ENCODE data around the gene LRRC73. TPM values are rescaled to one million over a fixed set of nuclear protein-coding genes. Genes with fewer than 3 reads are reported as not detected.
"Not testable (repeated sequence)": the region's sequence is repeated elsewhere in the genome, so short reads cannot be mapped to it uniquely, and the experiment has no call there.

The LRRC73 gene
- under 0.01 TPM in 2 replicates for total RNA-seq

- peak; percentile 82 to 85 for DNase-seq (ENCODE audit: low read depth in 2 of 2)
Observed at GRCh38 chr6:43509984-43510826, at the start of gene LRRC73. Gene LRRC73, minus strand, starts transcription at chr6:43510346. Its CDS starts 561 bp downstream, at chr6:43509785.

GRCh38 chr6:43559328-43559727 lies 49.2 kb upstream of the LRRC73 start:
- no peak for DNase-seq (ENCODE audit: low read depth in 2 of 2)

- not testable (repeated sequence) for DNase-seq (ENCODE audit: low read depth in 2 of 2)
Observed at GRCh38 chr6:43557620-43558019, 47.5 kb upstream of the LRRC73 start.

DNA sequence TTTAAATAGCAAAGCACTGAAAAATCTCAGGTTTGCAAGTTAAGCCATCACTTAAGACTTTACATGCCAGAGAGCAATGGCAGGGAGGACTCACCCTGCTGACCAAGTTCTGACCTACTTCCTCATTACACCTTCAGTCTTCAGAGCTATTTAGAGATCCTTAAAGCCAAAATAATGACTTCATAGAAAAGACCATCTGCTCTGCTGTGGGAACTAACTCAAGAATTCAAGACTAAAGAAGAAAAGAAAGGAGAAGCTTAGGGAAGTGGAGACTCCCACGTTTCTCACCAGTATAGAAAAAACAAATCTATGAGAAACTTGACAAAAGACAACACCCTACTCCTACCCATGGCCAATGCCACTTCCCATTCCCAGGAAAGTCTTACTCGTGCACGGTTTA lies 37.1 kb upstream of the LRRC73 start:
- DNase-seq (ENCODE audit: low read depth in 2 of 2): no peak

- no peak for DNase-seq (ENCODE audit: low read depth in 2 of 2)
Observed at GRCh38 chr6:43544461-43544860, 34.3 kb upstream of the LRRC73 start.

- no peak for DNase-seq (ENCODE audit: low read depth in 2 of 2)
Observed at GRCh38 chr6:43541774-43542471, 31.8 kb upstream of the LRRC73 start.

DNA sequence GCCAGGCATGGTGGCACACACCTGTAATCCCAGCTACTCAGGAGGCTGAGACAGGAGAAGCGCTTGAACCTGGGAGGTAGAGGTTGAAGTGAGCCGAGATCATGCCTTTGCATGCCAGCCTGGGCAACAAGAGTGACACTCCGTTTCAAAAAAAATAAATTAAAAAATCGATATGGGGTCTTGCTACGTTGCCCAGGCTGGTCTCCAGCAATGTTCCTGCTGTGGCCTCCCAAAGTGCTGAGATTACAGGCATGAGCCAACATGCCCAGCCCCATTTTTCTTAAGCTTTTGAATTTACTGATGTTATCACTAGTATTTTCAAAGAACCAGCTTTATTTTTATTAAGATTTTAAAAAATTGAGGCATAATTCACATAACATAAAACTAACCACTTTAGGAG lies 30.4 kb upstream of the LRRC73 start:
- no peak for DNase-seq (ENCODE audit: low read depth in 2 of 2)

DNA sequence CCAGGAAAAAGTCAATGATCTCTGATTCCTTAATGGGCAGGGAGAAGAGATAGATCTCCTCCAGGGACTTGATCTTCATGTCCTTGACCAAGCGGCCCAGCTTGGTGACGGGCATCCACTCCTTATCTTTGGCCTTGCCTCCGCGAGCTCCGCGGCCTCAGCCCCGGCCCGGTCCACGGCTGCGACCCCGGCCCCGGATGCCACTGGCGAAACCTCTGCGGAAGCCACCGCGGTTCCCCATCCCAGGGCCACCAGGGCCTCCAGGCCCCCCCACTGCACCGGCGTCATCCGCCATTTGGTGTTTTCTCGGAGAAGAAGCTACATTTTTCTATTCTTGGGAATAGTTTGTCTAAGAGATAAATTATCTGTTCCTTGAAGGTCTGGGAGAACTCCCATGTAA lies 29.3 kb upstream of the LRRC73 start:
- not testable (repeated sequence) for DNase-seq (ENCODE audit: low read depth in 2 of 2)

- not testable (repeated sequence) for DNase-seq (ENCODE audit: low read depth in 2 of 2)
Observed at GRCh38 chr6:43538986-43539385, 28.8 kb upstream of the LRRC73 start.

- DNase-seq (ENCODE audit: low read depth in 2 of 2): no peak
Observed at GRCh38 chr6:43532201-43532600, 22.1 kb upstream of the LRRC73 start.

GRCh38 chr6:43524483-43524961 lies 14.4 kb upstream of the LRRC73 start:
- DNase-seq (ENCODE audit: low read depth in 2 of 2): no peak

DNA sequence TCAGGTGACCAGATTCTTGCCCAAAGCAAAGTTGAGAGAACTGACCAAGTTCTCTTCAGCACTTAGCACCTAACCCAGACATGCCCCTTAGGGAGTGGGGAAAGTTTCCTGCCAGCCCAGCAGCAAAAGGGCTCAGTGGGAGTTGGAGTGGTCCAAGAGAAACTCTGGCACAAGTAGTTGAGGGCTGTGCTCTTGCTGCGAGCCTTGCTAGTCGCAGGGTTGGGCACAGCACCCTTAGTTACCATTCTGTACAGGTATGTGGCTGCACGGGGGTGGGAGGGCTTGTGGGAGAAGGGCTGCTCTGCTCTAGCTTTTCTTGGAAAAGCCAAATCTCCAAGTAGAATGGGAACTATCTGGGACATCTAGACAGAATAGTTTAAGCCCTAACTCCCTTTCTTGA lies 13.1 kb upstream of the LRRC73 start:
- DNase-seq (ENCODE audit: low read depth in 2 of 2): no peak

DNA sequence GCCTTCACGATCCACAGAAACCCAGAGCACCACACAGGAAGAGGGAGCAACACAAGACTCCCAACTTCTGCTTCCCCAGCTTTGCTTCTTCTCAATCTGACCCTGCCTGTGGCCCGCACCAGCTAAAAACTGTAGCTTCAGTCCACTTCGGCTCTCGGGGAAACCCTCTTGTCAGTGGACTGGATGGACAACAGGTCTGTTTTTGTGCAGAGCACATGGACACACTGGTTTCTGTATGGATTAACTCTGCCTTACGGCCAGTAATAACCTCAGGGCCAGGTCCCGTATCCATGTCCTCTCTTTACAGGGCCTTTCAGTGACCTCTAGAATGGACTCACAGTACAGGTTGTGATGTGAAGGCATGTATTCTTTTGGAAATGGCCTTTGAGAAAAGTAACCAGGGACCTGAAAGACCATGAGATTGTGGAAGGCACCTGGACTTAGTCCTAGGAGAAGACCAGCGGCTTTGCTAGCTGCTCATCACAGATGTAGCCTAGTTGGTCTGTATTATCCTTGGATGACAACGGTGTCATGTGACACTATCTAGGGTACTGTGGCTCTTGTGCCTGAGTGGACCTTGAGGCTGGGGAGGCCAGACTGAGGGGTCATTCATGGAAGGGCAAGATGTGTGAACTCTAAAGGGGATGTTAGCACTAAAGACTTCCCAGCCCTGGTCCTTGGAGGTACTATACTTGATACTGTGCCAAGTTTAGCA lies 12.6 kb upstream of the LRRC73 start:
- no peak for DNase-seq (ENCODE audit: low read depth in 2 of 2)

GRCh38 chr6:43521836-43522235 lies 11.7 kb upstream of the LRRC73 start:
- peak in 1 of 2 donors; percentile 67 for DNase-seq (ENCODE audit: low read depth in 2 of 2)

DNA sequence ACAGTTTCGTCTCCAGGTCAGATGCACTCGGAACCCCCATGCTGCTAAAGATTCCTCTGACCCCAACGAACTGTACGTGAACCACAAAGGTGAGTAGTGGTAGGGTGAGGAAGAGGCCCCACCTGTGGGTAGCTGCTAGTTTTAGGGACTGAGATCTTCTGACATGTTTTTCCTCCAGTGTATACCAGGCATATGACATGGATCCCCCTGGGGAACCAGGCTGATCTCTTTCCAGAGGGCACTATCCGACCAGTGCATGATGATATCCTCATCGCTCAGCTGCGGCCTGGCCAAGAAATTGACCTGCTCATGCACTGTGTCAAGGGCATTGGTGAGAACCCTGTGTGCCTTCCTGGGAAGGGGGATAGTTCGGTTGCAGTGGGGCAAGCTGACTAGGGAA lies 10.0 kb upstream of the LRRC73 start:
- no peak for DNase-seq (ENCODE audit: low read depth in 2 of 2)

DNA sequence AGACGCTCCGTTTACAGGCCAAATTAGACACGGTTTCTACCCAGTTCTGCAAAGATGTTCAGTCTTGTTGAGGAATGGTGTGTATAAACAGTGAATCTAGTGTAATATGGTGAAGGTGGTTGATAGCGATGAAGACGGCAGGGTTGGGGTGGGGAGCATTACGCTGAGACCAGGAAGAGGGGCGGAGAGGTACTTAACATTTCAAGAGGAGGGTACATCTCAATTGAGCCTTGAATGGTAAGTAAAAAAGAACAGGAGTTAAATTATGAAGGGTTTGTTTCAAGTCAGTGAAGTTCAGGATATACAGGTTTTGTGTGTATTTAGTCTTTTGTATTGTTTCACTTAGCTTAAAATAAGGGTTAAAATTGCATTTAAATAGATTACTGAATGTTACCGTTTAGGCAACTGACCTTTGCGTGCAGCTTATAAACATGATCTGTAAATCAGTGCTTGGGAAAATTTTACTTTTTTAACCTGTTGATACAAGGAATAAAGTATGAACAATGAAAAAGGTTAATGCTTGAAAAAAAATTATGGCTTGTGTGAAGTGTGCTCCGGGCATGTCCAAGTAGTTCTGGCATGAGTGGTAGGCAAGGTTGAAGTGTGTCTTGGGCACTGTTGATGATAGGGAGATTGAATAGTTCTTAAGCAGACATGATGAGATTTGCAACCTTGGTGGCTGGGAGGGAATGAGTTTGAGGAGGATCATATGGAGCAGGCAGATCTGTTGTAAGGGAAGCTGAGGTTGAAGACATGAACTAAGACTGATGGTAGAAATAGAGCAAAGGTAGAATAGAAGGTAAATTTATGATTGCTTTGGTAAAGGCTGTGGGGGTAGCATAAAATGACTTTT lies 7.6 kb upstream of the LRRC73 start:
- DNase-seq (ENCODE audit: low read depth in 2 of 2): peak in 1 of 2 donors; percentile 14

- DNase-seq (ENCODE audit: low read depth in 2 of 2): peak; percentile 98
Observed at GRCh38 chr6:43516697-43517504, 6.8 kb upstream of the LRRC73 start, which contains the start of the genes POLR1C and YIPF3. Gene POLR1C, plus strand, starts transcription at chr6:43517089. Its CDS starts 21 bp downstream, at chr6:43517110. Gene YIPF3, minus strand, starts transcription at chr6:43516926. Its CDS starts 119 bp downstream, at chr6:43516807.

DNA sequence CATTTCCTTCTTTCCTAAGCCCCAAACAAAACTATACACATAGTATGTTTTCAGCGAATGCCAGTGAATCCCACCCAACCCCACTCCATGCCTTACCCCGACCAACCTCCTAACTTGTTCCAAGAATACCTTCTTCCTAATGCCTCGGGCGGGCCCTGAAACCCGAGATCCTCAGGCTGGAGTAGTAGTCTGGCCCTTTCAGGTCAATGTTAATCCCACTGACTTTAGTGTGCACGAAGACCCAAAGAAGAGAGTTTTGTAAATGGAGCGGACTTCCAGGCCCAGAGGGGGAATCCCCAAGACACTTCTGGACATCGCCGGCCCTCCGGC lies 6.2 kb upstream of the LRRC73 start:
- DNase-seq (ENCODE audit: low read depth in 2 of 2): no peak

- DNase-seq (ENCODE audit: low read depth in 2 of 2): peak in 1 of 2 donors; percentile 23
Observed at GRCh38 chr6:43515808-43516207, 5.7 kb upstream of the LRRC73 start.

DNA sequence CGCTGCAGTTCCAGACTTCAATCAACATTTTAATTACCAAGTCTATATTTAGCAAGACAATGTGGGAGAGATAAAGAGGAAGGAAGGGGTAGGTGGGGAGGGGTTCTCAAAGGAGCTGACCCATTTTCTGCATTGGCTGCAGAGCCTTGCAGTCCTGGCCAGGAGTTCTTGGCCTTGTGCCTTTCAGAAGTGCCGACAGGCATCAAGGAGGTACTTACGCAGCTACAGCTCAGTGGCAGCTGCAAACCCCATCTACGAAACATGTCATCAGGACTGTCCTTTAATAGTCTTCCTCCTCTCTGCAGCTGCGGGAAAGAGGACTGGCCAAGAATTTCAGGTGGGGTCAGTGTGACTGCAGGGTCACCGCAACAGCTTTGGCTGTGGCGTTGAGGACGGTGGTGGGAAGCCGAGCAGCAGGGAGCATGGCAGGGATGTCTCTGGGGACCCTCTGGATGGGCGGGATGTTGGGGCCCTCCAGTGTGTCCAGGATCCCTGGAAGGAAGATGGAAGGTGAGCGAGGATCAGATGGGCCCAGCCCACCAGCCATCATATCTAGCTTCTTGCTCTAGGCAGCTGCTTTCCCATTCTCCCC lies 1.8 kb upstream of the LRRC73 start:
- no peak for DNase-seq (ENCODE audit: low read depth in 2 of 2)

All from lung microvascular endothelial cell (primary cell).